HG03378 (cell line): ENCODE results near the gene GMFB.
"Not testable (repeated sequence)": the region's sequence is repeated elsewhere in the genome, so short reads cannot be mapped to it uniquely, and the experiment has no call there.

Experiments used
- ATAC-seq: cut with Tn5 transposase; IDR thresholded peaks from one replicate; pipeline ENCODE4 v1.9.1; 2021; ENCODE audit warnings: mild to moderate bottlenecking, moderate library complexity; ENCODE audit not compliant: unreplicated experiment

GMFB gene

GRCh38 chr14:54459106-54459505 lies 29.7 kb downstream of the GMFB start:
- no peak for ATAC-seq

GRCh38 chr14:54458536-54458935 lies 30.2 kb downstream of the GMFB start:
- not testable (repeated sequence) for ATAC-seq

- no peak for ATAC-seq
These were observed 31.2 kb downstream of the GMFB start for GRCh38 chr14:54457609-54457996.

- not testable (repeated sequence) for ATAC-seq
These were observed 31.8 kb downstream of the GMFB start for GRCh38 chr14:54456820-54457608.

- ATAC-seq = no peak
These were observed 33.4 kb downstream of the GMFB start for GRCh38 chr14:54455363-54455762.

GRCh38 chr14:54453990-54454389 lies 34.8 kb downstream of the GMFB start:
- not testable (repeated sequence) for ATAC-seq

GRCh38 chr14:54453252-54453651 lies 35.5 kb downstream of the GMFB start:
- ATAC-seq = no peak

GRCh38 chr14:54451961-54452360 lies 36.8 kb downstream of the GMFB start:
- ATAC-seq = no peak

GRCh38 chr14:54451121-54451601 lies 37.6 kb downstream of the GMFB start:
- ATAC-seq = no peak

- ATAC-seq = peak; percentile 80
These were observed 38.2 kb downstream of the GMFB start for GRCh38 chr14:54450535-54450934.

GRCh38 chr14:54447231-54447692 lies 41.5 kb downstream of the GMFB start:
- no peak for ATAC-seq

GRCh38 chr14:54446161-54446693 lies 42.6 kb downstream of the GMFB start:
- ATAC-seq = no peak

- ATAC-seq = no peak
These were observed 44.1 kb downstream of the GMFB start for GRCh38 chr14:54444681-54445080.

GRCh38 chr14:54443981-54444380 lies 44.8 kb downstream of the GMFB start:
- no peak for ATAC-seq

GRCh38 chr14:54442961-54443360 lies 45.8 kb downstream of the GMFB start:
- not testable (repeated sequence) for ATAC-seq

- ATAC-seq = peak; percentile 80
These were observed 47.6 kb downstream of the GMFB start, which contains the start of gene CNIH1 for GRCh38 chr14:54440873-54441868. CNIH1 (minus strand) TSS chr14:54441374; CDS start chr14:54441327, 47 bp downstream.

GRCh38 chr14:54440476-54440872 lies 48.3 kb downstream of the GMFB start:
- no peak for ATAC-seq

- no peak for ATAC-seq
These were observed 48.7 kb downstream of the GMFB start for GRCh38 chr14:54440037-54440436.

GRCh38 chr14:54438703-54439102 lies 50.1 kb downstream of the GMFB start:
- ATAC-seq = no peak

- not testable (repeated sequence) for ATAC-seq
These were observed 50.8 kb downstream of the GMFB start for GRCh38 chr14:54437954-54438353.

- peak; percentile 72 for ATAC-seq
These were observed 53.2 kb downstream of the GMFB start for GRCh38 chr14:54435500-54435981.
